GM19035 (cell line): ENCODE results near the gene IBA57.

Experiments used
- ATAC-seq: cut with Tn5 transposase; IDR thresholded peaks from one replicate; pipeline ENCODE4 v1.9.1; 2021; ENCODE audit not compliant: unreplicated experiment

IBA57 gene

DNA sequence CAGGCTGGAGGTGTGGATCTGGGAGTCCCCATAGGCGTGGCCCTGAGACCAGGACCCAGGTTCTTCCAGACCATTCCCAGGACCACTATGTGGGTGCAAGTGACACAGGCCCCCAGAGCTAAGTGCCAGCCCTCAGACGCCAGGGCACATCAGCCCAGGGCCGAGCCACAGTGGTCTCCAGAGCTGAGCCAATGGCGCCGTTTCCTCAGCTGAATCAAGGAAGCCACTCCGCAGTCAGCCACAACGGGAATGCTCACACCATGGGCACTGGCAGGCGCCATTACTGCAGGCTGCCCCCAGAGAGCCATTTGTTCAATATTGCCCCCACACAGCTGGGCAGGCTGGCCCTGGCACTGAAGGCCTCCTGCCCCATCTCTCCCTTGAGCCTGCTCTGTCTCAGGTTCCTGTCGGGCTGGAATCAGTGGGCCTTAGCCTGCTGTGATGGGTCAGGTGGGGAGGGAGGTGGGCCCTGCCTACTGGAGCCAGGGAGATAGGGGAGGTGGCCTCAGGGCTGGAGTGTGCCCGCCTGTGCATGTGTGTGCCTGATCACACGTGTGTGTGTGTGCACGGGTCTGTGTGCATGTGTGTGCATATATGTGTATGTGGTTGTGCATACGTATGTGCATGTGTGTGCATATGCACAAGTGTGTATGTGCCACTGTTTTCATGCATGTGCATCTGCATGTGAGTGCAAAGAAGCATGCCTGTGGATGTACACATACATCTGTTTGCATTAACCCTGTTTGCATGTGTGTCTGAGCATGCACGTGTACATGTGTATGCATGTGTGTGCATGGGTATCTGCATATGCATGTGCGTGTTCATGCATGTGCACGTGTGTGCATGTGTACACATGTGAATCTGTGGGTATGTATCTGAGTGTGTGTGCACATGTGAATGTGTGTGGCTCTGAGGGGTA is 9.7 kb upstream of the IBA57 start:
- ATAC-seq, result no peak

DNA sequence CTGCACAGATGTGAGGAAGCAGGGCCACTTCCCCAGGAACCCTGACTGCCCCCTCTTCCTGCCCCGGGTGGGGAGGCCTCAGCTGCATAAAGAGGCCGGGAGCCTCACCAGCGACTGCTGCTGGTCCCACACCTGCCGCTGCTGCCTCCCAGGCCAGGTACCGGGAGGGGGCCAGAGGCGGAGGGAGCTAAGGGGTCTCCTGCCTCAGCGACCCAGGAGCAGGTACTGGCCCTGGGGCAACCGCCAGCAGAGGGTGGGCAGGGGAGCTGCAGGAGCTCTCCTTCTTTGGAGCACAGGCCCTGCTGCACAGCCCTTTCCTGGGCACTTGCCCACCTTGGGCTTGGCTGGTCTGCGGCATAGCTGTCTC is 9.1 kb upstream of the IBA57 start:
- ATAC-seq, result no peak

DNA sequence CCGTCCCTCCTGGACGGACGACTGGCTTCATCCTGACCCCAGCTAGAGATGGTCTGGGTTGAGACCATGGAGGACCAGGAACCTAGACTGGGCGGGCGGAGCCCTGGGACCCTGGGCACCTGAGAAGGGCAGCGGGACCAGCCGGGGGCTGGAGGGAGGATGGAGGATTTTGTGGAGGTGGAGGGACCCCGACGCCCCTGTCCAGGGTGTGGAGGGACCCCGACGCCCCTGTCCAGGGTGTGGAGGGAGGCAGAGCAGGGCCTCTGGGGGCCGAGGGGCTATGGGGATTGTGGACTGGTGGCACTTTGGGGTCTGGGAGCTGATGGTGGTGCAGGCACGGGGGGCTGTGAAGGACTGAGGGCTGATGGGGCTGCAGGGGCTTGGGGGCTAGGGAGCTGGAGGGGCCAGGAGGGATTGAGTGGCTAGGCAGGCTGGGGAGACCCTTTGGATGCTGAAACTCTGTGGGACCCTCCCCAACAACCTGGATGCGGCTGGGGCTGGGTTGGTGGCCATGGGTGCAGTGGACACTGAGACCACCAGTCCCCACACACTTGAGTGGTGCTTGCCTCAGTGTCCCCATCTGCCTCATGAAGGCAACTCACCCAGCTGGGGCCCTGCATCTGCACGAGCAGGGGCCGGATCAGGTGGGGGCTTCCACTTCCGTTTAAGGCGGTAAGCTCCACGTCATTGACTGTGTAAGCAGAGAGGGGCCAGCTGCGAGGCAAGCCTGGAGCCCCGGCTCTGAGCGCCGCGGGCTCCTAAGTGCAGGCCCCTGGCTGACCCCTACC is 8.5 kb upstream of the IBA57 start:
- ATAC-seq, result no peak

DNA sequence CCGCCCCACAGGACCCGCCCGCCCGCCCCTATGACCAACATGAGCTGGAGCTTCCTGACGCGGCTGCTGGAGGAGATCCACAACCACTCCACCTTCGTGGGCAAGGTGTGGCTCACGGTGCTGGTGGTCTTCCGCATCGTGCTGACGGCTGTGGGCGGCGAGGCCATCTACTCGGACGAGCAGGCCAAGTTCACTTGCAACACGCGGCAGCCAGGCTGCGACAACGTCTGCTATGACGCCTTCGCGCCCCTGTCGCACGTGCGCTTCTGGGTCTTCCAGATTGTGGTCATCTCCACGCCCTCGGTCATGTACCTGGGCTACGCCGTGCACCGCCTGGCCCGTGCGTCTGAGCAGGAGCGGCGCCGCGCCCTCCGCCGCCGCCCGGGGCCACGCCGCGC is 7.9 kb upstream of the IBA57 start:
- no peak for ATAC-seq

DNA sequence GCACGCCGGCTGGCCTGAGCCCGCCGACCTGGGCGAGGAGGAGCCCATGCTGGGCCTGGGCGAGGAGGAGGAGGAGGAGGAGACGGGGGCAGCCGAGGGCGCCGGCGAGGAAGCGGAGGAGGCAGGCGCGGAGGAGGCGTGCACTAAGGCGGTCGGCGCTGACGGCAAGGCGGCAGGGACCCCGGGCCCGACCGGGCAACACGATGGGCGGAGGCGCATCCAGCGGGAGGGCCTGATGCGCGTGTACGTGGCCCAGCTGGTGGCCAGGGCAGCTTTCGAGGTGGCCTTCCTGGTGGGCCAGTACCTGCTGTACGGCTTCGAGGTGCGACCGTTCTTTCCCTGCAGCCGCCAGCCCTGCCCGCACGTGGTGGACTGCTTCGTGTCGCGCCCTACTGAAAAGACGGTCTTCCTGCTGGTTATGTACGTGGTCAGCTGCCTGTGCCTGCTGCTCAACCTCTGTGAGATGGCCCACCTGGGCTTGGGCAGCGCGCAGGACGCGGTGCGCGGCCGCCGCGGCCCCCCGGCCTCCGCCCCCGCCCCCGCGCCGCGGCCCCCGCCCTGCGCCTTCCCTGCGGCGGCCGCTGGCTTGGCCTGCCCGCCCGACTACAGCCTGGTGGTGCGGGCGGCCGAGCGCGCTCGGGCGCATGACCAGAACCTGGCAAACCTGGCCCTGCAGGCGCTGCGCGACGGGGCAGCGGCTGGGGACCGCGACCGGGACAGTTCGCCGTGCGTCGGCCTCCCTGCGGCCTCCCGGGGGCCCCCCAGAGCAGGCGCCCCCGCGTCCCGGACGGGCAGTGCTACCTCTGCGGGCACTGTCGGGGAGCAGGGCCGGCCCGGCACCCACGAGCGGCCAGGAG is 7.2 kb upstream of the IBA57 start:
- no peak for ATAC-seq

GRCh38 chr1:228159008-228159665 is 6.5 kb upstream of the IBA57 start:
- ATAC-seq, result no peak

DNA sequence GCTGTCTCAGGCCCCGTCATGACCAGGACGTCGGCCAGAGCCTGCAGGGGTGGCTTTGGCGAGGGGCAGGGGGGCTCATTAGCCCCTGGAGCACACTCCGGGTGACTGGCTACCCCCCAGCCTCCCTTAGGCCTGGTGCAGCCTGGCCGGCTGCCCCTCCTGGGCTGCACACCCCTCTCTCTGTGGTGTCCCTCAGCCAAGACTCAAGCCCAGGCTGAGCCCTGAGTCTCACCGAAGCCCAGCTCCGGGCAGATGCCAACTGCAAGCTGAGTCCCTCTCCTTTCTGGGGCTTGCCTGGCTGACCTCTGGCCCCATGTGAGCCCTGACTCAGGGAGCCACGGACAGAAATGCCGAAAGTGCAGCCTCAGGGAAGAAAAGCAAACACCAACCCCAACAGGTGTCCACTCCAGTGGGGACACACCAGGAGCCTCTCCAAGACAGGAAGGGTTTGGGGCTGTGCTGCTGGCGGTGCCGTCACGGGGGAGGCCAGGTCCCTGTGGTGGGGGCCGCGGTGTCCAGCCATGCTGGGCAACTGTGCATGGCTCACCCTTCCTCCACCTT is 5.3 kb upstream of the IBA57 start:
- ATAC-seq, result no peak

- ATAC-seq, result no peak
These were observed 4.2 kb upstream of the IBA57 start for GRCh38 chr1:228161362-228161761.

GRCh38 chr1:228161866-228162265 is 3.7 kb upstream of the IBA57 start:
- ATAC-seq, result no peak

DNA sequence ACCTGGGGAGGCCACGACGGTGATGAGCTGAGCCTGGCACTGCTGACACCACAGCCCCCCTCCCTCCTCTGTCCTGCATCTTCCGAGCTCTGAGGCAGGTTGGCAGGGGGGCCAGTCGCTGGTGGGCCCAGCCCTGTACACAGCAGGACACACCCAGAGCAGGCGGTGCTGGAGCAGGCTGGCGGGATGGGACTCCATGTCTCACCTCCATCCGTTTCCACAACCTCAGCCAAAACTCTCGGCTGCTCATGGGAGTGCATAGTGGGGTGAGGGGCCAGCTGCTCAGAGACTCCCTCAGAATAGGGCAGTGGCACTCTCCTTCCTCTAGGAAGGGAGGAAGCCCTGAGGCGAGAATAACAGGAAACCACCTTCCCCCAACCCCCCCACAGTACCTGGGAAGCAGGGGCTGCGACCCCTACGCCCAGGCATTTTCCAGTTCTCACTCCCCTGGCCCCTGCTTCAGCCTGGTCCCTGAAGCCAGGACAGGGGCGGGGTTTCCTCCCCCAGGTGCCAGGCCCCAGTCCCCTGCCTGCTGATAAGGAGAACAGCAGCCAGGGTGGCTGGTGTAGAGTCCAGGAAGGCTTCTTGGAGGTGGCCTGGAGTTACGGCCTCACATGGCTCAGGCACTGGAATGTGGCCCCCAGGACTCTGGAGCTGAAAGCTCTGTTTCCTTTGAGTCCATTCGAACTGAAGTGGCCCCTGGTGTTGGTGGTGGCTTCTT is 3.2 kb upstream of the IBA57 start:
- ATAC-seq, result no peak

- no peak for ATAC-seq
These were observed 2.4 kb upstream of the IBA57 start for GRCh38 chr1:228163007-228163753.

DNA sequence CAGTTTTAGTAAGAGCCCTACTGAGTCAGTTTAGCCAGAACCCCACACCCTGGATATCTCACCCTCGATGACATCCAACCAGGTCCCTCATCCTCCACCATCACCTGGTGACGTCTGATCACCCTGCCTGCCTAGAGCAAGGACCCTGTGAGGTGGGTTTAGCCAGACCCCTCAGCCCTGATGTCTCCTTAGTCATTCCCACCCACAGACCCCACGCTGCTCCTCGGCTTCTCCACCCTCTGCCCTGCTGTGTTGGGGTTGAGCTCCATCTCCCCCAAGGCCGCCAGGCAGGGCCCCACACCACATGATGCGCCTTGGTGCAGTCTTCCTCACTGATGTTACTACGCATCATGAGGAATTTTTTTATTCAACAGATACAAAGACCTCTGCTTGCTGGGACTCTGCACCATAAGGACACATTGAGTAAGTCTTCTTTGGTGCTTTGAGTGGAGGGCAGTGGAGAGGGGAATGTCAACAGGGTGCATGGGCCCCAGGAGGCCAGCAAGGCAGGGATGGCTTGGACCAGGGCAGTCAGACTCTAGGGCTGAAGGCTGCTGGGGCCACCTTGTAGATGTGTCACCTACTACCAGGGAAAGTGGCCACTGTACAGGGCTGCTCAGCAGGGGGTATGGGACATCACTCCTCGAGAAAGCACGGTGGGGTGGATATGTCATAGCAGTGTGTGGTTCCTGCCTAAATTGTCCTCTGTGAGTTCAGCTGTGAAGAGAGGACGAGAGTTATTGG is 1.7 kb upstream of the IBA57 start:
- ATAC-seq, result no peak

- peak; percentile 1 for ATAC-seq
These were observed 838 bp upstream of the IBA57 start for GRCh38 chr1:228164561-228165371.

DNA sequence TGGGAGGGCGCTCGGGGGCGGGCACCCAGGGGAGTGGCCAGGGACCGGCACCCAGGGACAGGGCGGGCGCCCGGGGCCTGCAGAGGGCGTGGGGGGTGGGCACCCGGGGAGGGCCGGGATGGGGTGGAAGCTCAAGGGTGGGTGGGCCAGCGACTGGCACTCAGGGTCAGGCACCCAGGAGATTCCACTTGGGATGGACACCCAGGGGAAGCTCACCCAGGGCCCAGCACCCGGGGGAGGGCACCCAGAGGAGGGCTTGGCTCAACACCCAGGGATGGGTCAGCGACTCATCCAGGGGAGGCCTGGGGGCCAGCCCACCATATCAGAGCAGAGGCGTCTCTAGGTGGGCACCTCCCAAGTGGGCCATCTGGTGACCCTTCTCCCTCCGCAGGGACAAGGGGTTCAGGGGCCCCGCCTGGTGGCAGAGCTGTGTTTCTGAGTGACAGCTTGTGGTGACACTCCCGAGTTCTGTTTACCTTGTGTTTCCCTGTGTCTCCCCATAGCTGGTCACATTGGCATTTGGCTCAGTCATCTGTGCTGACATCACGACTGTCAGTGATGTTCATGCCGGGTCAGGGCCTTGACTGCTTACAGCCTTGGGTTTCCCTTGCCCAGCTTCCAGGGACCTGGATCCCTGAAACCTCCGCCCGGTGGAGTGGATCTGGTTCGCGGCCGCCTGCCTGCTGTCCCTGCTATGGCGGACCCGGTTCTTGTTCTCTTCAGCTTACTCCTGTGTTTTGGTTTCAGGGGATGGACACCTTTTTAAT is 749 bp downstream of the IBA57 start:
- peak; percentile 12 for ATAC-seq

DNA sequence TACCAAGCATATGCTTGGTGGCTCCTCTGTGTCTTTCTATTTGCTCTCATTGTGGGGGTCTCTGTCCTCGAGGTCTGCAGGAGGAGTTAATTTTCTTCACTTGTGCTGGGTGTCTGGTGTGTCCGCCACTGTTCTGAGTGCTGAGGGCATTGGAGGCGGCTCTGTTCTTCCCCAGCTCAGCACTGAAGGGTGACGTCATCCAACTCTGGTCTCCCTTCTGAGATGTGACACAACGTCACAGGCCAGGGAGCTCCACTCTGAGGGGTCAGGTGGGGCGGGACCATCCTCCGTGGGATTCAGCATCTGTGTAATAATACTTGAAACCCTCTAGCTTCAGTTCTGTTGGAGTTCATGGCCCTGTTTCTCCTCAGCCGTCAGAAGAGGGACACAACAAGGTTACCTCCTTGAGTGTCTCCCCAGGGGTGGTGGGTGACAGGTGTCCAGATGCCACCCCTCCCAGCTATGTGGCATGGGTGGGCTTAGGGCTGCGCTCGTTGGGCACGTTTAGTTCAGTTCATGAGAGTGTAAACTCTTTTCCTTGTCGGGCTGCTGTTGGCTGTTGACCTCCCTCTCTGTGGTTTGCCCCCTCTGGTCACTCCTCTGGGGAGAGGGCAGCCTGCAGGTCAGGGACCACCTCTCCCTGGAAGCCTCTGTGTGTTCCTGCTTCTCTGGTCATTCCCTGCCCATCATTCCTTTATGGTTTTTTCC is 3.1 kb downstream of the IBA57 start:
- no peak for ATAC-seq

DNA sequence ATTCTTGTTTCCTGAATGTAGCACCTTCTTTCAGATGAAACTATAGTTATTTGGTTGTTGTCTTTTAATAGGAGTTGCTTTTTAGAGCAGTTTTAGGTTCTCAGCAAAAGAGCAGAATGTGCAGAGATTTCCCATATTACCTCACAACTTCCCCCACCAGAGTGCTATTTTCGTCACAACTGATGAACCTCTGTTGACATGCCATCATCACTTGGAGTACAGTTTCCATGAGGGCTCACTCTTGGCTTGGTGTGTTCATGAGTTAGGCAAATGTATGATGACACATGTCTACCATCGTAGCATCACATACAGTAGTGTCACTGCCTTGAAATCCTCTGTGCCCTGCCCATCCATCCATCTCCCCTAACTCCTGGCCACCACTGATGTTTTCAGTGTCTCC is 3.7 kb downstream of the IBA57 start:
- no peak for ATAC-seq
